Hepatocyte (in vitro differentiated cells): ENCODE results near the gene SERINC5.

Experiments used
- CTCF ChIP-seq: fragments of 200-600 bp; sonication (generic); IDR thresholded peaks from 2 replicates; pipeline ENCODE4 v1.5.1; 2016; ENCODE audit warnings: antibody characterized with exemption, mild to moderate bottlenecking; ENCODE audit not compliant: poor library complexity
- EZH2 ChIP-seq: fragments of 200-600 bp; sonication (generic); IDR thresholded peaks from 2 replicates; pipeline ENCODE4 v1.6.1; 2016; ENCODE audit warnings: antibody characterized with exemption, mild to moderate bottlenecking, borderline replicate concordance
- EZH2phosphoT487 ChIP-seq: fragments of 200-600 bp; sonication (generic); IDR thresholded peaks from one replicate; pipeline ENCODE4 v1.6.1; 2018; ENCODE audit warnings: antibody characterized with exemption, mild to moderate bottlenecking, low read depth, moderate library complexity; ENCODE audit not compliant: unreplicated experiment, severe bottlenecking

- TF ChIP-seq CTCF (no peak), EZH2 (no peak), EZH2phosphoT487 (no peak)
Measured at GRCh38 chr5:80068246-80068636, 187.6 kb downstream of the SERINC5 start.
